H1 (cell line): ENCODE results near the gene CPT2. TPM values are rescaled to one million over a fixed set of nuclear protein-coding genes. Genes with fewer than 3 reads are reported as not detected.

Experiments
- CTCF ChIA-PET: fragments of 300-600 bp; sonication (Branson Sonifier 250); formaldehyde crosslinking; loops from one replicate; lab custom pipeline; 2021; ENCODE audit not compliant: partially characterized antibody; lab: Charles Lee
- POLR2A ChIA-PET: fragments of 300-600 bp; sonication (Branson Sonifier 250); formaldehyde crosslinking; loops from one replicate; lab custom pipeline; 2021; ENCODE audit warnings: inconsistent platforms; ENCODE audit not compliant: partially characterized antibody; lab: Charles Lee
- DNase-seq, 2 experiments: peaks; one replicate each; pipeline versions ENCODE4 v3.0.0 to v3.0.0-alpha.2; 2010 to 2022; ENCODE audit warnings: low spot score in 2 of 2, low read depth in 1 of 2, mixed read lengths in 1 of 2
- FAIRE-seq: peaks from 2 replicates; lab custom pipeline; 2011; peaks lifted over from hg19 to GRCh38; lab: Jason Lieb, UNC
- H2AFZ ChIP-seq: 2 replicates; pipeline ENCODE4 v1.8.1; 2012; ENCODE audit warnings: low read length, inconsistent platforms
- H2AK5ac ChIP-seq: 2 replicates; pipeline ENCODE4 v1.6.1; 2013; ENCODE audit warnings: low read depth, low read length
- H2BK120ac ChIP-seq: replicated peaks from 2 replicates; pipeline ENCODE3; 2013; ENCODE audit warnings: low read depth, low read length, inconsistent platforms
- H2BK12ac ChIP-seq: 2 replicates; pipeline ENCODE4 v1.6.1; 2013; ENCODE audit warnings: low read depth, low read length
- H2BK15ac ChIP-seq: 2 replicates; pipeline ENCODE4 v1.6.1; 2013; ENCODE audit warnings: low read length
- H2BK20ac ChIP-seq: 2 replicates; pipeline ENCODE4 v1.6.1; 2013; ENCODE audit warnings: low read length
- H2BK5ac ChIP-seq: 2 replicates; pipeline ENCODE4 v1.6.1; 2013; ENCODE audit warnings: low read depth, low read length
- H3K14ac ChIP-seq: 2 replicates; pipeline ENCODE4 v1.6.1; 2013; ENCODE audit warnings: inconsistent platforms; ENCODE audit not compliant: insufficient read length
- H3K18ac ChIP-seq: 2 replicates; pipeline ENCODE4 v1.6.1; 2013; ENCODE audit warnings: low read length; ENCODE audit errors: extremely low read depth
- H3K23ac ChIP-seq: 2 replicates; pipeline ENCODE4 v1.6.1; 2013; ENCODE audit warnings: inconsistent platforms; ENCODE audit not compliant: insufficient read length
- H3K23me2 ChIP-seq: 2 replicates; pipeline ENCODE4 v1.6.1; 2013; ENCODE audit warnings: low read depth, low read length
- H3K27ac ChIP-seq: 2 replicates; pipeline ENCODE4 v1.6.1; 2011; ENCODE audit warnings: low read depth, low read length, inconsistent platforms
- H3K27me3 ChIP-seq, 4 experiments: replicated peaks in 1 of 4; 1 replicate in 1 of 4; 2 replicates in 3 of 4; pipeline versions ENCODE4 v1.6.1 to v1.8.1; 2011 to 2013; ENCODE audit warnings: low read length in 3 of 4, mild to moderate bottlenecking in 3 of 4, inconsistent platforms in 2 of 4, mixed read lengths in 2 of 4, moderate library complexity in 1 of 4; ENCODE audit not compliant: control insufficient read depth in 3 of 4, insufficient read depth in 3 of 4; ENCODE audit errors: extremely low read depth in 1 of 4
- H3K36me3 ChIP-seq, 4 experiments: 2 replicates each; pipeline versions ENCODE4 v1.6.1 to v1.8.1; 2011 to 2013; ENCODE audit warnings: mild to moderate bottlenecking in 4 of 4, low read length in 3 of 4, moderate library complexity in 2 of 4, control low read depth in 1 of 4, inconsistent platforms in 1 of 4; ENCODE audit not compliant: insufficient read depth in 4 of 4, control insufficient read depth in 2 of 4
- H3K4ac ChIP-seq: replicated peaks from 2 replicates; pipeline ENCODE3; 2013; ENCODE audit warnings: low read length, low read depth, mixed read lengths, inconsistent platforms; ENCODE audit not compliant: insufficient read length
- H3K4me1 ChIP-seq, 4 experiments: replicated peaks in 1 of 4; 1 replicate in 1 of 4; 2 replicates in 3 of 4; pipeline versions ENCODE4 v1.6.1 to v1.8.1; 2011 to 2013; ENCODE audit warnings: low read length in 3 of 4, inconsistent platforms in 2 of 4, mixed read lengths in 1 of 4; ENCODE audit not compliant: insufficient read depth in 4 of 4, control insufficient read depth in 3 of 4
- H3K4me2 ChIP-seq, 2 experiments: 2 replicates each; pipeline versions ENCODE4 v1.6.1 to v1.8.1; 2011 to 2013; ENCODE audit warnings: low read depth in 2 of 2, low read length in 2 of 2, control low read depth in 1 of 2, inconsistent platforms in 1 of 2, mild to moderate bottlenecking in 1 of 2; ENCODE audit not compliant: insufficient read depth in 1 of 2
- H3K4me3 ChIP-seq, 4 experiments: fragments of 200-600, 300-600 bp in 1 of 4; sonication (generic), shearing (Covaris generic), sonication (Bioruptor Twin) in 1 of 4; 2 replicates each; pipeline versions ENCODE4 v1.5.1 to v1.8.1; 2011 to 2016; ENCODE audit warnings: low read length in 4 of 4, low read depth in 3 of 4, control low read depth in 2 of 4, inconsistent platforms in 2 of 4, mild to moderate bottlenecking in 2 of 4, mixed read lengths in 1 of 4, moderate library complexity in 1 of 4; ENCODE audit not compliant: insufficient read depth in 2 of 4; ENCODE audit errors: extremely low read depth in 1 of 4
- H3K56ac ChIP-seq: replicated peaks from 2 replicates; pipeline ENCODE3; 2013; ENCODE audit warnings: low read depth, mild to moderate bottlenecking, mixed read lengths, low read length, inconsistent platforms; ENCODE audit not compliant: insufficient read length
- H3K79me1 ChIP-seq: 2 replicates; pipeline ENCODE4 v1.6.1; 2013; ENCODE audit warnings: low read depth, low read length, control low read depth
- H3K79me2 ChIP-seq, 2 experiments: 2 replicates each; pipeline versions ENCODE4 v1.6.1 to v1.8.1; 2012 to 2013; ENCODE audit warnings: low read length in 2 of 2, mild to moderate bottlenecking in 2 of 2, inconsistent platforms in 1 of 2; ENCODE audit not compliant: insufficient read depth in 2 of 2, control insufficient read depth in 1 of 2
- H3K9ac ChIP-seq, 4 experiments: replicated peaks in 1 of 4; 1 replicate in 1 of 4; 2 replicates in 3 of 4; pipeline versions ENCODE4 v1.6.1 to v1.8.1; 2011 to 2013; ENCODE audit warnings: low read depth in 3 of 4, low read length in 3 of 4, control low read depth in 2 of 4, mild to moderate bottlenecking in 2 of 4, moderate library complexity in 2 of 4, inconsistent platforms in 1 of 4; ENCODE audit errors: extremely low read depth in 1 of 4
- H3K9me3 ChIP-seq, 2 experiments: 2 replicates each; pipeline versions ENCODE4 v1.6.1 to v1.8.1; 2012 to 2013; ENCODE audit warnings: mild to moderate bottlenecking in 2 of 2, moderate library complexity in 2 of 2, control low read depth in 1 of 2, inconsistent platforms in 1 of 2, low read depth in 1 of 2, low read length in 1 of 2, mixed read lengths in 1 of 2; ENCODE audit not compliant: insufficient read depth in 2 of 2
- H4K20me1 ChIP-seq, 2 experiments: replicated peaks in 1 of 2; 2 replicates each; pipeline versions ENCODE3 to v1.8.1; 2011 to 2013; ENCODE audit warnings: inconsistent platforms in 2 of 2, low read length in 2 of 2, mild to moderate bottlenecking in 1 of 2; ENCODE audit not compliant: insufficient read depth in 2 of 2, control insufficient read depth in 1 of 2
- H4K5ac ChIP-seq: 2 replicates; pipeline ENCODE4 v1.6.1; 2013; ENCODE audit warnings: low read length, low read depth, mixed read lengths, inconsistent platforms; ENCODE audit not compliant: insufficient read length
- H4K8ac ChIP-seq: 2 replicates; pipeline ENCODE4 v1.8.0; 2013; ENCODE audit warnings: mild to moderate bottlenecking, moderate library complexity, low read length, inconsistent platforms; ENCODE audit not compliant: insufficient read depth; ENCODE audit errors: extremely low read depth
- H4K91ac ChIP-seq: replicated peaks from 2 replicates; pipeline ENCODE3; 2013; ENCODE audit warnings: low read length, mixed read lengths, inconsistent platforms; ENCODE audit not compliant: insufficient read length
- BCL11A ChIP-seq, 2 experiments: IDR thresholded peaks; one replicate each; pipeline ENCODE4 v1.6.1; 2011; ENCODE audit warnings: low read depth in 2 of 2, low read length in 2 of 2, mild to moderate bottlenecking in 2 of 2
- CEBPB ChIP-seq: IDR thresholded peaks from 2 replicates; pipeline ENCODE4 v1.6.1; 2012; ENCODE audit warnings: low read depth, low read length
- CHD2 ChIP-seq: IDR thresholded peaks from 2 replicates; pipeline ENCODE4 v1.6.1; 2012; ENCODE audit warnings: low read length, improper control_type of control experiment
- FOSL1 ChIP-seq: IDR thresholded peaks from 2 replicates; pipeline ENCODE4 v1.6.1; 2011; ENCODE audit warnings: mild to moderate bottlenecking, low read depth, low read length, moderate library complexity; ENCODE audit not compliant: insufficient read depth
- GABPA ChIP-seq: IDR thresholded peaks from 2 replicates; pipeline ENCODE4 v1.6.1; 2011; ENCODE audit warnings: mild to moderate bottlenecking, low read length, moderate library complexity, borderline replicate concordance; ENCODE audit not compliant: insufficient read depth
- GTF2F1 ChIP-seq: IDR thresholded peaks from 2 replicates; pipeline ENCODE4 v1.6.1; 2012; ENCODE audit warnings: low read depth, low read length, improper control_type of control experiment, borderline replicate concordance
- TAF1 ChIP-seq: IDR thresholded peaks from 2 replicates; pipeline ENCODE4 v1.6.1; 2011; ENCODE audit warnings: mild to moderate bottlenecking, low read depth, low read length
- WGBS, 2 experiments: shearing (Covaris generic) in 1 of 2; methylation state at CpG; one replicate each; pipeline versions ENCODE4 v1.1.6 to v1.1.7; 2013 to 2015; ENCODE audit warnings: low lambda C conversion rate in 2 of 2, mixed read lengths in 2 of 2, inconsistent platforms in 1 of 2, low coverage in 1 of 2, missing lambda C conversion rate in 1 of 2; ENCODE audit not compliant: insufficient replicate concordance in 2 of 2, insufficient coverage in 1 of 2, insufficient read length in 1 of 2; ENCODE audit errors: extremely low coverage in 1 of 2, missing lambda C conversion rate in 1 of 2; 5-methylcytosine and 5-hydroxymethylcytosine counted together
- polyA plus RNA-seq, 7 experiments: library from polyadenylated mRNA; depleted of rRNA in 3 of 7; stranded (reverse) in 5 of 7; unstranded in 2 of 7; fragments of >200 nt in 5 of 7; fragments of 200-250 nt in 2 of 7; gene quantifications; 1 replicate in 5 of 7; 2 replicates in 1 of 7; 4 replicates in 1 of 7; pipeline versions ENCODE4 v1.2.1 to v1.2.3, GENCODE V29; 2011 to 2013; ENCODE audit warnings: missing spikeins in 2 of 7, mixed read lengths in 2 of 7
- total RNA-seq: library from RNA; stranded (reverse); fragmentation: NEBNext Ultra II Directional; extraction: Animal tissue kit (Norgen Biotek cat#: 25700); gene quantifications from 2 replicates; pipeline ENCODE4 v1.2.1, GENCODE V29; 2021
- TF ChIP-seq, protein P1 (sequence below): IDR thresholded peaks from 2 replicates; pipeline ENCODE4 v1.6.1; 2012; ENCODE audit warnings: inconsistent platforms
- TF ChIP-seq, protein P2 (sequence below): IDR thresholded peaks from 2 replicates; pipeline ENCODE4 v1.6.1; 2012; ENCODE audit warnings: inconsistent platforms

Gene CPT2
- total and polyA plus RNA-seq, 2 of the 8 experiments (the other 6 are each of a cell fraction or from before 2014, with no cell fraction given) = 23.9 to 25.5 TPM

DNA sequence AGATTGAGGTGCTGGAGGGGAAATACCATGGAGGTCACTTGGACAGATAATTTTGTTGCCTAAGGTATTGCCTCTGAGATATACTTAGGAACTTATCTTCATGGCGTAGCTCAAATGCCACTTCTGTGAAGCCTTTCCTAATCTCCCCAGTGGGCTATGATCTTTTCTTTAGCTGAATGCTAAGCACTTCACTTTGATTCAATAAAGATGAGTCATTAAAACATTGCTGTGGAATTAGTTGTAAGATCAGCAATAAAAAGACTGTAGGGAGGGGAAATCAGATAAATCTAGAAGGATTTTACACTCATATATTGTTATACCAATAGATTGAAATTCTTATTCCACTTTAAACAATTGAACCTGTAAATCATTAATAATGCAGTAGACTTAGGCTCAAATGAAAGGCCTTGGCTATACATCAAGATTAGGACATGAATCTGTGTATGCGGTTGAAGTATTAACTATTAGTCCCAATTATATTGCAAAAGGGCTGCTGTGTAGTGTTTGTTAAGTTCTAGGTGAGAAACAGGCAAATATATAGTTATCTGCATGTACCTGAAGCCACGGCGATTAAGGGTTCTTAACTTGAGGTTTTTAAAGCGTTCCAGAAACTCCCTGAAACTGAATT, 60.9 kb downstream of the CPT2 start:
- TF ChIP-seq, protein P1, sequence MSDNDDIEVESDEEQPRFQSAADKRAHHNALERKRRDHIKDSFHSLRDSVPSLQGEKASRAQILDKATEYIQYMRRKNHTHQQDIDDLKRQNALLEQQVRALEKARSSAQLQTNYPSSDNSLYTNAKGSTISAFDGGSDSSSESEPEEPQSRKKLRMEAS = no peak
- no peak for TF ChIP-seq CEBPB
- no peak for TF ChIP-seq GTF2F1
- TF ChIP-seq, protein P2, sequence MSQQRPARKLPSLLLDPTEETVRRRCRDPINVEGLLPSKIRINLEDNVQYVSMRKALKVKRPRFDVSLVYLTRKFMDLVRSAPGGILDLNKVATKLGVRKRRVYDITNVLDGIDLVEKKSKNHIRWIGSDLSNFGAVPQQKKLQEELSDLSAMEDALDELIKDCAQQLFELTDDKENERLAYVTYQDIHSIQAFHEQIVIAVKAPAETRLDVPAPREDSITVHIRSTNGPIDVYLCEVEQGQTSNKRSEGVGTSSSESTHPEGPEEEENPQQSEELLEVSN = no peak
- TF ChIP-seq TAF1 = no peak
- TF ChIP-seq FOSL1 = no peak
- no peak for TF ChIP-seq CHD2
- TF ChIP-seq GABPA = no peak
- no peak for TF ChIP-seq BCL11A (IDR thresholded peaks at IDR 0.05; ENCODE audit: low read depth in 2 of 2, low read length in 2 of 2)
- POLR2A ChIA-PET = interaction anchor here (0.7 kb wide), 1 partner anchor 1200 kb away, joined by 4 read pairs; no protein-coding TSS in a partner anchor
- no peaks in the 10 kb centered on the region for H3K4me1 ChIP-seq

More for the DNA sequence above, 60.9 kb downstream of the CPT2 start:
- H3K9me3 ChIP-seq = no peaks in the 10 kb centered on the region
- no peaks in the 10 kb centered on the region for H3K23me2 ChIP-seq
- no peaks in the 10 kb centered on the region for H3K79me2 ChIP-seq
- no peak overlapping the region for H3K27ac ChIP-seq
- H2BK15ac ChIP-seq = no peak overlapping the region
- no peak overlapping the region for H3K18ac ChIP-seq
- H4K91ac ChIP-seq = no peak overlapping the region
- CTCF ChIA-PET = interaction anchor here (0.8 to 7.2 kb wide), 5 partner anchors 9 to 136 kb away, joined by 3 to 36 read pairs (median 4); no protein-coding TSS in a partner anchor
- H3K4ac ChIP-seq = no peak overlapping the region
- H2BK12ac ChIP-seq = no peak overlapping the region
- no peak for DNase-seq
- H4K5ac ChIP-seq = no peak overlapping the region
- no peak overlapping the region for H3K14ac ChIP-seq
- no peak overlapping the region for H4K8ac ChIP-seq
- no peak overlapping the region for H3K4me3 ChIP-seq
- no peak overlapping the region for H2BK120ac ChIP-seq
- H2BK20ac ChIP-seq = no peak overlapping the region
- no peaks in the 10 kb centered on the region for H3K79me1 ChIP-seq
- H3K36me3 ChIP-seq = peaks cover 42 to 93% (median 78%) of the 10 kb centered on the region in 4 experiments
- no peak overlapping the region for H3K4me2 ChIP-seq
- H2BK5ac ChIP-seq = no peak overlapping the region
- no peak overlapping the region for H3K9ac ChIP-seq
- H3K27me3 ChIP-seq = no peaks in the 10 kb centered on the region
- H2AFZ ChIP-seq = no peak overlapping the region
- H4K20me1 ChIP-seq = peaks cover 0 to 2% of the 10 kb centered on the region in 2 experiments
- no peak overlapping the region for H3K23ac ChIP-seq
- no peak overlapping the region for H2AK5ac ChIP-seq
- H3K56ac ChIP-seq = no peak overlapping the region
- FAIRE-seq = no peak
- WGBS, 2 experiments = 92% methylated on average over 5 of the region's 5 CpGs; no CpG with 5 or more reads in 1 of the 2 experiments
